Activated T-helper 17 cell treated with anti-CD3 and anti-CD28 coated beads, Interleukin-2, amount 50 U/mL, for 72 hours (primary cell): Measurements from ENCODE around the gene ZFYVE28. TPM values are rescaled to one million over a fixed set of nuclear protein-coding genes. Genes with fewer than 3 reads are reported as not detected.

Source experiments
- ATAC-seq: fragments of 150-1000 bp; cut with Tn5 transposase; replicated peaks from 2 replicates; pipeline ENCODE4 v1.10.0; 2021; ENCODE audit warnings: mild to moderate bottlenecking, moderate library complexity
- H3K27ac Mint-ChIP-seq: one replicate; pipeline ENCODE4 v1.8.0; 2022; ENCODE audit warnings: mixed read lengths
- H3K27me3 Mint-ChIP-seq: one replicate; pipeline ENCODE4 v1.8.0; 2022; ENCODE audit warnings: mixed read lengths
- H3K36me3 Mint-ChIP-seq: one replicate; pipeline ENCODE4 v1.8.0; 2022; ENCODE audit warnings: low read depth, mild to moderate bottlenecking, mixed read lengths
- H3K4me1 Mint-ChIP-seq: one replicate; pipeline ENCODE4 v1.8.0; 2022; ENCODE audit warnings: mixed read lengths
- H3K4me3 Mint-ChIP-seq: one replicate; pipeline ENCODE4 v1.8.0; 2022; ENCODE audit warnings: mild to moderate bottlenecking, mixed read lengths
- H3K9me3 Mint-ChIP-seq: one replicate; pipeline ENCODE4 v1.8.0; 2022; ENCODE audit warnings: mixed read lengths
- total RNA-seq, 2 donors: library from RNA; stranded (reverse); gene quantifications; one replicate each; pipeline ENCODE4 v1.2.3, GENCODE V29; 2022

Gene ZFYVE28
- total RNA-seq, 2 donors from 2014 or later: 36.3 to 42.7 TPM

GRCh38 chr4:2370597-2371320 lies 47.7 kb downstream of the ZFYVE28 start:
- H3K9me3 Mint-ChIP-seq: no peaks in the 10 kb centered on the region
- H3K36me3 Mint-ChIP-seq: peaks cover 20% of the 10 kb centered on the region
- H3K27ac Mint-ChIP-seq: no peak overlapping the region
- no peaks in the 10 kb centered on the region for H3K27me3 Mint-ChIP-seq
- H3K4me3 Mint-ChIP-seq: no peak overlapping the region
- no peak for ATAC-seq
- H3K4me1 Mint-ChIP-seq: no peaks in the 10 kb centered on the region

- peaks cover 17% of the 10 kb centered on the region for H3K36me3 Mint-ChIP-seq
- no peak for ATAC-seq
- no peak overlapping the region for H3K27ac Mint-ChIP-seq
- no peaks in the 10 kb centered on the region for H3K9me3 Mint-ChIP-seq
- no peaks in the 10 kb centered on the region for H3K4me1 Mint-ChIP-seq
- no peaks in the 10 kb centered on the region for H3K27me3 Mint-ChIP-seq
- H3K4me3 Mint-ChIP-seq: no peak overlapping the region
Observed at GRCh38 chr4:2368746-2369437, 49.6 kb downstream of the ZFYVE28 start.

GRCh38 chr4:2367626-2368025 lies 50.8 kb downstream of the ZFYVE28 start:
- Mint-ChIP-seq H3K36me3 (peaks cover 11% of the 10 kb centered on the region), H3K27me3 (no peaks in the 10 kb centered on the region), H3K9me3 (no peaks in the 10 kb centered on the region), H3K27ac (no peak overlapping the region), H3K4me1 (no peaks in the 10 kb centered on the region), H3K4me3 (no peak overlapping the region)
- no peak for ATAC-seq

GRCh38 chr4:2366252-2367192 lies 51.9 kb downstream of the ZFYVE28 start:
- H3K4me1 Mint-ChIP-seq: no peaks in the 10 kb centered on the region
- no peak overlapping the region for H3K4me3 Mint-ChIP-seq
- no peak for ATAC-seq
- H3K27me3 Mint-ChIP-seq: no peaks in the 10 kb centered on the region
- H3K9me3 Mint-ChIP-seq: no peaks in the 10 kb centered on the region
- peaks cover 9% of the 10 kb centered on the region for H3K36me3 Mint-ChIP-seq
- no peak overlapping the region for H3K27ac Mint-ChIP-seq

GRCh38 chr4:2365913-2366210 lies 52.6 kb downstream of the ZFYVE28 start:
- Mint-ChIP-seq H3K36me3 (peaks cover 3% of the 10 kb centered on the region), H3K4me1 (no peaks in the 10 kb centered on the region), H3K27me3 (no peaks in the 10 kb centered on the region), H3K9me3 (no peaks in the 10 kb centered on the region), H3K4me3 (no peak overlapping the region), H3K27ac (no peak overlapping the region)
- no peak for ATAC-seq

- Mint-ChIP-seq H3K27me3 (no peaks in the 10 kb centered on the region), H3K36me3 (no peaks in the 10 kb centered on the region), H3K9me3 (no peaks in the 10 kb centered on the region), H3K4me3 (peak overlapping the region; percentile 73), H3K27ac (no peak overlapping the region), H3K4me1 (no peaks in the 10 kb centered on the region)
- peak; percentile 19 for ATAC-seq
Observed at GRCh38 chr4:2365054-2365912, 53.2 kb downstream of the ZFYVE28 start.

GRCh38 chr4:2364654-2365053 lies 53.8 kb downstream of the ZFYVE28 start:
- Mint-ChIP-seq H3K4me3 (peak overlapping the region; percentile 73), H3K36me3 (no peaks in the 10 kb centered on the region), H3K4me1 (no peaks in the 10 kb centered on the region), H3K27ac (peak overlapping the region; percentile 62), H3K27me3 (no peaks in the 10 kb centered on the region), H3K9me3 (no peaks in the 10 kb centered on the region)
- ATAC-seq: peak; percentile 87

GRCh38 chr4:2363951-2364653 lies 54.3 kb downstream of the ZFYVE28 start:
- Mint-ChIP-seq H3K9me3 (no peaks in the 10 kb centered on the region), H3K36me3 (no peaks in the 10 kb centered on the region), H3K27me3 (no peaks in the 10 kb centered on the region), H3K4me1 (no peaks in the 10 kb centered on the region), H3K27ac (peak overlapping the region; percentile 62), H3K4me3 (peak overlapping the region; percentile 73)
- peak; percentile 3 for ATAC-seq

- H3K36me3 Mint-ChIP-seq: no peaks in the 10 kb centered on the region
- H3K4me1 Mint-ChIP-seq: no peaks in the 10 kb centered on the region
- H3K27ac Mint-ChIP-seq: no peak overlapping the region
- H3K9me3 Mint-ChIP-seq: no peaks in the 10 kb centered on the region
- no peaks in the 10 kb centered on the region for H3K27me3 Mint-ChIP-seq
- no peak for ATAC-seq
- no peak overlapping the region for H3K4me3 Mint-ChIP-seq
Observed at GRCh38 chr4:2363056-2363721, 55.3 kb downstream of the ZFYVE28 start.

- Mint-ChIP-seq H3K4me1 (no peaks in the 10 kb centered on the region), H3K27me3 (no peaks in the 10 kb centered on the region), H3K4me3 (no peak overlapping the region), H3K36me3 (no peaks in the 10 kb centered on the region), H3K27ac (no peak overlapping the region), H3K9me3 (no peaks in the 10 kb centered on the region)
- no peak for ATAC-seq
Observed at GRCh38 chr4:2362266-2363055, 56.0 kb downstream of the ZFYVE28 start.

GRCh38 chr4:2361366-2362265 lies 56.8 kb downstream of the ZFYVE28 start:
- H3K36me3 Mint-ChIP-seq: no peaks in the 10 kb centered on the region

GRCh38 chr4:2360396-2360730 lies 58.1 kb downstream of the ZFYVE28 start:
- Mint-ChIP-seq H3K4me1 (no peaks in the 10 kb centered on the region), H3K36me3 (no peaks in the 10 kb centered on the region), H3K27me3 (no peaks in the 10 kb centered on the region), H3K4me3 (no peak overlapping the region), H3K27ac (no peak overlapping the region), H3K9me3 (no peaks in the 10 kb centered on the region)
- no peak for ATAC-seq

More at GRCh38 chr4:2361366-2362265, 56.8 kb downstream of the ZFYVE28 start:
- Mint-ChIP-seq H3K4me1 (no peaks in the 10 kb centered on the region), H3K27me3 (no peaks in the 10 kb centered on the region), H3K9me3 (no peaks in the 10 kb centered on the region), H3K27ac (no peak overlapping the region), H3K4me3 (no peak overlapping the region)
- no peak for ATAC-seq
